HepG2 (cell line): Measurements from ENCODE around the gene CAPN15. TPM values are rescaled to one million over a fixed set of nuclear protein-coding genes. Genes with fewer than 3 reads are reported as not detected.

Experiments
- CCDC6 ChIP-seq: sonication (generic); formaldehyde crosslinking; IDR thresholded peaks from 2 replicates; pipeline ENCODE4 v1.8.1; 2022; ENCODE audit warnings: mild to moderate bottlenecking, missing genetic modification reagents, moderate library complexity
- GATAD2A ChIP-seq: IDR thresholded peaks from 2 replicates; pipeline ENCODE4 v1.6.1; 2016
- HNRNPLL ChIP-seq: fragments of 200-400 bp; formaldehyde crosslinking; IDR thresholded peaks from 2 replicates; pipeline ENCODE4 v1.6.1; 2017; ENCODE audit warnings: mild to moderate bottlenecking, low read depth, low read length; ENCODE audit not compliant: poor library complexity, severe bottlenecking
- HOXA3 ChIP-seq: sonication (generic); formaldehyde crosslinking; IDR thresholded peaks from 2 replicates; pipeline ENCODE4 v1.5.0; 2020; ENCODE audit warnings: missing genetic modification reagents
- NFE2L2 ChIP-seq: fragments of 150-350 bp; IDR thresholded peaks from 2 replicates; pipeline ENCODE4 v1.6.1; 2014; ENCODE audit warnings: low read length
- PATZ1 ChIP-seq: sonication (generic); formaldehyde crosslinking; IDR thresholded peaks from 2 replicates; pipeline ENCODE4 v1.4.0; 2020; ENCODE audit warnings: missing genetic modification reagents
- RBFOX2 ChIP-seq: fragments of 200-400 bp; formaldehyde crosslinking; IDR thresholded peaks from 2 replicates; pipeline ENCODE4 v1.6.1; 2017; ENCODE audit warnings: low read depth, mild to moderate bottlenecking, low read length
- SPEN ChIP-seq: sonication (generic); formaldehyde crosslinking; IDR thresholded peaks from 2 replicates; pipeline ENCODE4 v1.5.1; 2020; ENCODE audit warnings: low read depth, mild to moderate bottlenecking, missing genetic modification reagents
- ZFY ChIP-seq: sonication (generic); formaldehyde crosslinking; IDR thresholded peaks from 2 replicates; pipeline ENCODE4 v1.4.0; 2020; ENCODE audit warnings: missing genetic modification reagents
- ZNF501 ChIP-seq: sonication (generic); formaldehyde crosslinking; IDR thresholded peaks from 2 replicates; pipeline ENCODE4 v1.5.1; 2020; ENCODE audit warnings: mild to moderate bottlenecking, moderate library complexity, missing genetic modification reagents
- ZNF574 ChIP-seq: sonication (generic); formaldehyde crosslinking; IDR thresholded peaks from 2 replicates; pipeline ENCODE4 v1.4.0; 2020; ENCODE audit warnings: missing genetic modification reagents
- ZNF616 ChIP-seq: sonication (generic); formaldehyde crosslinking; IDR thresholded peaks from 2 replicates; pipeline ENCODE4 v1.5.0; 2020; ENCODE audit warnings: low read depth, mild to moderate bottlenecking, missing genetic modification reagents
- ZSCAN29 ChIP-seq: sonication (generic); formaldehyde crosslinking; conservative IDR thresholded peaks from 2 replicates; pipeline ENCODE4 v1.4.0; 2020; ENCODE audit warnings: mild to moderate bottlenecking, missing genetic modification reagents
- polyA plus RNA-seq, 8 experiments: library from polyadenylated mRNA; depleted of rRNA in 3 of 8; stranded (reverse) in 7 of 8; unstranded in 1 of 8; fragments of >200 nt; fragmentation: Illumina TruSeq in 4 of 8; extraction: Trizol in 4 of 8; gene quantifications; 2 replicates each; pipeline versions ENCODE4 v1.2.1 to v1.2.3, GENCODE V29; 2011 to 2016; ENCODE audit warnings: low read depth in 4 of 8, missing spikeins in 1 of 8, mixed read lengths in 1 of 8; ENCODE audit not compliant: insufficient read depth in 1 of 8
- total RNA-seq, 5 experiments: library from RNA; depleted of rRNA; stranded (reverse); fragments of >200 nt; fragmentation: Illumina TruSeq; extraction: Trizol; gene quantifications; 2 replicates each; pipeline ENCODE4 v1.2.3, GENCODE V29; 2016; ENCODE audit warnings: low read depth in 1 of 5

The CAPN15 gene
- total and polyA plus RNA-seq, 2 of the 13 experiments (the other 11 are each of a cell fraction or from before 2014, with no cell fraction given) = 14.9 to 24.5 TPM

GRCh38 chr16:569445-570254 is 42.1 kb downstream of the CAPN15 start, which contains the start of gene PIGQ (continued):
- TF ChIP-seq GATAD2A (CRISPR knock-in tag) (peak; percentile 33; the same call in 1 of the 2 replicates), ZNF501 (CRISPR knock-in tag) (0 out of 2 replicates have a peak, but pooled peaks have one; percentile 9), RBFOX2 (peak; percentile 55), ZNF574 (CRISPR knock-in tag) (peak; percentile 36; the same call in 1 of the 2 replicates), HOXA3 (peak; percentile 37), CCDC6 (CRISPR knock-in tag) (no peak), ZFY (CRISPR knock-in tag) (peak; percentile 78), ZNF616 (no peak), ZSCAN29 (CRISPR knock-in tag) (no peak), HNRNPLL (peak; percentile 31), NFE2L2 (no peak), SPEN (CRISPR knock-in tag) (0 out of 2 replicates have a peak, but pooled peaks have one; percentile 39), PATZ1 (CRISPR knock-in tag) (peak; percentile 62)
